Measurements from ENCODE around the gene AUP1.
A peak's percentile ranks its signal among the peaks of the same experiment; 100 is the strongest.

The AUP1 gene

GRCh38 chr2:74556831-74557370, 27.4 kb upstream of the AUP1 start:
- no peak for DNase-seq (ENCODE audit: low read depth)

- DNase-seq (ENCODE audit: low read depth): no peak
Observed at GRCh38 chr2:74556159-74556558, 26.7 kb upstream of the AUP1 start.

GRCh38 chr2:74555610-74556103, 26.2 kb upstream of the AUP1 start:
- no peak for DNase-seq (ENCODE audit: low read depth)

GRCh38 chr2:74554820-74555531, 25.5 kb upstream of the AUP1 start:
- peak; percentile 52 for DNase-seq (ENCODE audit: low read depth)

- peak; percentile 96 for DNase-seq (ENCODE audit: low read depth)
Observed at GRCh38 chr2:74553892-74554819, 24.6 kb upstream of the AUP1 start, which contains the start of the genes DOK1 and LOXL3. Gene DOK1, plus strand, starts transcription at chr2:74554720. Its CDS starts 35 bp downstream, at chr2:74554755. Gene LOXL3, minus strand, starts transcription at chr2:74553942. Its CDS starts 1,308 bp downstream, at chr2:74552634.

GRCh38 chr2:74552914-74553811, 23.7 kb upstream of the AUP1 start:
- DNase-seq (ENCODE audit: low read depth): peak; percentile 54

GRCh38 chr2:74551942-74552913, 22.7 kb upstream of the AUP1 start:
- DNase-seq (ENCODE audit: low read depth): peak; percentile 51

GRCh38 chr2:74551530-74551929, 22.0 kb upstream of the AUP1 start:
- no peak for DNase-seq (ENCODE audit: low read depth)

GRCh38 chr2:74550231-74550630, 20.7 kb upstream of the AUP1 start:
- DNase-seq (ENCODE audit: low read depth): peak; percentile 52

- DNase-seq (ENCODE audit: low read depth): peak; percentile 65
Observed at GRCh38 chr2:74548900-74549826, 19.7 kb upstream of the AUP1 start.

- no peak for DNase-seq (ENCODE audit: low read depth)
Observed at GRCh38 chr2:74548285-74548899, 18.9 kb upstream of the AUP1 start.

GRCh38 chr2:74546004-74546403, 16.5 kb upstream of the AUP1 start:
- DNase-seq (ENCODE audit: low read depth): no peak

GRCh38 chr2:74544634-74545033, 15.1 kb upstream of the AUP1 start:
- DNase-seq (ENCODE audit: low read depth): no peak

- DNase-seq (ENCODE audit: low read depth): no peak
Observed at GRCh38 chr2:74542978-74543377, 13.5 kb upstream of the AUP1 start.

GRCh38 chr2:74540291-74540690, 10.8 kb upstream of the AUP1 start:
- no peak for DNase-seq (ENCODE audit: low read depth)

- no peak for DNase-seq (ENCODE audit: low read depth)
Observed at GRCh38 chr2:74538881-74539339, 9.4 kb upstream of the AUP1 start.

- peak; percentile 33 for DNase-seq (ENCODE audit: low read depth)
Observed at GRCh38 chr2:74537140-74537539, 7.6 kb upstream of the AUP1 start.

GRCh38 chr2:74536166-74536950, 6.9 kb upstream of the AUP1 start:
- DNase-seq (ENCODE audit: low read depth): no peak
